Stimulated activated CD4-positive, alpha-beta T cell treated with anti-CD3 and anti-CD28 coated beads, Interleukin-12 subunit alpha, Interleukin-12 subunit beta, amount 100 ng/mL, for 24 hours (primary cell): ENCODE data around the gene PDHB.
A peak's percentile ranks its signal among the peaks of the same experiment; 100 is the strongest.
"Not testable (repeated sequence)": the region's sequence is repeated elsewhere in the genome, so short reads cannot be mapped to it uniquely, and the experiment has no call there.

Source experiments
- DNase-seq, 2 experiments: peaks; one replicate each; pipeline ENCODE4 v3.0.0-alpha.2; 2020; ENCODE audit warnings: low read depth in 2 of 2

Gene PDHB

GRCh38 chr3:58437276-58437675 is 3.6 kb upstream of the PDHB start:
- not testable (repeated sequence) for DNase-seq

GRCh38 chr3:58434990-58435389 is 1.4 kb upstream of the PDHB start:
- DNase-seq = no peak

GRCh38 chr3:58434511-58434910 is 879 bp upstream of the PDHB start:
- no peak for DNase-seq

GRCh38 chr3:58434168-58434504 is 504 bp upstream of the PDHB start:
- no peak for DNase-seq

- DNase-seq = no peak
Measured at GRCh38 chr3:58432905-58433304, 727 bp downstream of the PDHB start.

- no peak for DNase-seq
Measured at GRCh38 chr3:58429657-58430056, 4.0 kb downstream of the PDHB start.

- no peak for DNase-seq
Measured at GRCh38 chr3:58427661-58428361, 5.8 kb downstream of the PDHB start.

- no peak for DNase-seq
Measured at GRCh38 chr3:58425782-58426181, 7.8 kb downstream of the PDHB start.

GRCh38 chr3:58424613-58425012 is 9.0 kb downstream of the PDHB start:
- DNase-seq = no peak

- no peak for DNase-seq
Measured at GRCh38 chr3:58422756-58423325, 10.8 kb downstream of the PDHB start.

- DNase-seq = no peak
Measured at GRCh38 chr3:58421004-58421403, 12.6 kb downstream of the PDHB start.

GRCh38 chr3:58419780-58420507 is 13.7 kb downstream of the PDHB start:
- DNase-seq = no peak

- DNase-seq = no peak
Measured at GRCh38 chr3:58418227-58418626, 15.4 kb downstream of the PDHB start.

- DNase-seq = no peak
Measured at GRCh38 chr3:58417075-58417474, 16.6 kb downstream of the PDHB start.

GRCh38 chr3:58416191-58416590 is 17.4 kb downstream of the PDHB start:
- no peak for DNase-seq

GRCh38 chr3:58414538-58415197 is 19.0 kb downstream of the PDHB start:
- DNase-seq = peak in 1 of 2 experiments; percentile 18

- DNase-seq = no peak
Measured at GRCh38 chr3:58411851-58412830, 21.5 kb downstream of the PDHB start.

- DNase-seq = no peak
Measured at GRCh38 chr3:58411036-58411435, 22.6 kb downstream of the PDHB start.

GRCh38 chr3:58409663-58410062 is 24.0 kb downstream of the PDHB start:
- DNase-seq = no peak

- no peak for DNase-seq
Measured at GRCh38 chr3:58408906-58409305, 24.7 kb downstream of the PDHB start.

GRCh38 chr3:58404396-58404795 is 29.2 kb downstream of the PDHB start:
- no peak for DNase-seq
